Measurements from ENCODE around the gene CD5L. TPM values are rescaled to one million over a fixed set of nuclear protein-coding genes. Genes with fewer than 3 reads are reported as not detected.

The CD5L gene
- total RNA-seq, 1 experiment from 2014 or later: not detected

- DNase-seq (ENCODE audit: low read depth, low spot score) (no peak), ATAC-seq (no peak)
- ChIA-PET RAD21 (ENCODE audit: low non-redundant PET in 1 of 2, low total read pairs in 2 of 2, uncharacterized antibody in 2 of 2, unreplicated experiment in 2 of 2) (no interaction called here), CTCF (no interaction called here), POLR2A (no interaction called here)
- H3K9ac ChIP-seq (ENCODE audit: low read length): no peak overlapping the region
- no peaks in the 10 kb centered on the region for H3K9me3 ChIP-seq (ENCODE audit: control insufficient read depth in 1 of 2, insufficient read depth in 1 of 2, low read depth in 1 of 2, low read length in 2 of 2)
- no peaks in the 10 kb centered on the region for H3K36me3 ChIP-seq (ENCODE audit: control insufficient read depth in 1 of 2, insufficient read depth in 2 of 2, low read length in 2 of 2)
- H4K20me1 ChIP-seq (ENCODE audit: insufficient read depth): no peaks in the 10 kb centered on the region
- no peaks in the 10 kb centered on the region for H3K4me1 ChIP-seq (ENCODE audit: control insufficient read depth in 1 of 2, insufficient read depth in 2 of 2, low read length in 2 of 2)
- H3K27me3 ChIP-seq (ENCODE audit: insufficient read depth, low read length): peaks cover 29% of the 10 kb centered on the region
- intact Hi-C loops (cut with micrococcal nuclease): no loop called here
- no TSS peak for BruUV-seq (replicated peaks)
- no peak overlapping the region for H2AFZ ChIP-seq (ENCODE audit: low read depth, low read length, poor library complexity, severe bottlenecking)
- H3K79me2 ChIP-seq (ENCODE audit: insufficient read depth, low read length): no peaks in the 10 kb centered on the region
- H3K4me2 ChIP-seq (ENCODE audit: low read length): no peak overlapping the region
- H3K4me3 ChIP-seq (replicated peaks in 1 of 2; ENCODE audit: low read depth in 1 of 2, low read length in 2 of 2): no peak overlapping the region
- H3K27ac ChIP-seq (ENCODE audit: low read depth, low read length): no peak overlapping the region
- H3K9me2 ChIP-seq (ENCODE audit: insufficient read depth): no peaks in the 10 kb centered on the region
- no peak for TF ChIP-seq YY1 (IDR thresholded peaks at IDR 0.05; ENCODE audit: extremely low read depth, insufficient replicate concordance, low read depth, low read length)
These were observed 22.4 kb downstream of the CD5L start for GRCh38 chr1:157819215-157819614.

GRCh38 chr1:157813269-157813668 is 28.3 kb downstream of the CD5L start:
- Histone ChIP-seq H3K27me3 (ENCODE audit: insufficient read depth, low read length) (peaks cover 7% of the 10 kb centered on the region), H3K9me3 (ENCODE audit: control insufficient read depth in 1 of 2, insufficient read depth in 1 of 2, low read depth in 1 of 2, low read length in 2 of 2) (no peaks in the 10 kb centered on the region; a peak in 1 of 4 replicates), H3K4me1 (ENCODE audit: control insufficient read depth in 1 of 2, insufficient read depth in 2 of 2, low read length in 2 of 2) (no peaks in the 10 kb centered on the region), H3K9me2 (ENCODE audit: insufficient read depth) (no peaks in the 10 kb centered on the region), H3K79me2 (ENCODE audit: insufficient read depth, low read length) (no peaks in the 10 kb centered on the region), H4K20me1 (ENCODE audit: insufficient read depth) (no peaks in the 10 kb centered on the region), H2AFZ (ENCODE audit: low read depth, low read length, poor library complexity, severe bottlenecking) (no peak overlapping the region), H3K9ac (ENCODE audit: low read length) (no peak overlapping the region), H3K4me2 (ENCODE audit: low read length) (no peak overlapping the region), H3K4me3 (replicated peaks in 1 of 2; ENCODE audit: low read depth in 1 of 2, low read length in 2 of 2) (no peak overlapping the region), H3K36me3 (ENCODE audit: control insufficient read depth in 1 of 2, insufficient read depth in 2 of 2, low read length in 2 of 2) (no peaks in the 10 kb centered on the region), H3K27ac (ENCODE audit: low read depth, low read length) (no peak overlapping the region)
- no TSS peak for BruUV-seq (replicated peaks)
- no peak for DNase-seq (ENCODE audit: low read depth, low spot score)
- POLR2A ChIA-PET: no interaction called here
- RAD21 ChIA-PET (ENCODE audit: low non-redundant PET in 1 of 2, low total read pairs in 2 of 2, uncharacterized antibody in 2 of 2, unreplicated experiment in 2 of 2): no interaction called here
- ATAC-seq: no peak
- CTCF ChIA-PET: no interaction called here
- intact Hi-C loops (cut with micrococcal nuclease): no loop called here
- TF ChIP-seq CTCF (IDR thresholded peaks at IDR 0.05 in 2 of 3, conservative IDR thresholded peaks at IDR 0.05 in 1 of 3; ENCODE audit: borderline replicate concordance in 1 of 3, insufficient read depth in 1 of 3, low read depth in 2 of 3, low read length in 2 of 3) (no peak), SRF (IDR thresholded peaks at IDR 0.05; ENCODE audit: low read depth) (no peak), REST (IDR thresholded peaks at IDR 0.05; ENCODE audit: low read depth) (no peak), ZFX (IDR thresholded peaks at IDR 0.05) (no peak), ZNF274 (IDR thresholded peaks at IDR 0.05; ENCODE audit: low read depth, low read length) (no peak), TCF7L2 (IDR thresholded peaks at IDR 0.05; ENCODE audit: borderline replicate concordance, extremely low read depth, insufficient read depth, insufficient read length) (no peak), SIN3A (IDR thresholded peaks at IDR 0.05; ENCODE audit: low read depth) (no peak), CBX3 (IDR thresholded peaks at IDR 0.05; ENCODE audit: low read depth) (no peak), EZH2 (IDR thresholded peaks at IDR 0.05) (no peak), ZBTB33 (IDR thresholded peaks at IDR 0.05; ENCODE audit: extremely low read depth, insufficient replicate concordance, low read length) (no peak), POLR2AphosphoS5 (IDR thresholded peaks at IDR 0.05; ENCODE audit: low read depth, low read length) (no peak), POLR2A (IDR thresholded peaks at IDR 0.05; ENCODE audit: borderline replicate concordance, extremely low read depth, insufficient read depth, insufficient read length) (no peak), SP1 (IDR thresholded peaks at IDR 0.05; ENCODE audit: low read depth) (no peak)

Data from HCT116 (cell line).